Ishikawa (cell line): Measurements from ENCODE around the gene SYNGR2.

ENCODE experiments used
- CEBPB ChIP-seq: IDR thresholded peaks from 2 replicates; pipeline ENCODE4 v1.6.1; 2012
- CREB1 ChIP-seq: IDR thresholded peaks from 2 replicates; pipeline ENCODE4 v1.6.1; 2012; ENCODE audit warnings: low read depth
- EGR1 ChIP-seq: IDR thresholded peaks from 2 replicates; pipeline ENCODE4 v1.6.1; 2012
- EP300 ChIP-seq: IDR thresholded peaks from 2 replicates; pipeline ENCODE4 v1.6.1; 2012; ENCODE audit warnings: borderline replicate concordance
- FOXM1 ChIP-seq: IDR thresholded peaks from 2 replicates; pipeline ENCODE4 v1.6.1; 2012; ENCODE audit warnings: low read depth, borderline replicate concordance
- NFIC ChIP-seq: IDR thresholded peaks from 2 replicates; pipeline ENCODE4 v1.6.1; 2012
- RAD21 ChIP-seq: IDR thresholded peaks from 2 replicates; pipeline ENCODE4 v1.6.1; 2012; ENCODE audit warnings: low read depth
- TAF1 ChIP-seq: IDR thresholded peaks from 2 replicates; pipeline ENCODE4 v1.6.1; 2012; ENCODE audit warnings: low read depth, mild to moderate bottlenecking
- TCF12 ChIP-seq: IDR thresholded peaks from 2 replicates; pipeline ENCODE4 v1.6.1; 2012; ENCODE audit warnings: low read depth
- TEAD4 ChIP-seq: IDR thresholded peaks from 2 replicates; pipeline ENCODE4 v1.6.1; 2012
- YY1 ChIP-seq: IDR thresholded peaks from 2 replicates; pipeline ENCODE4 v1.6.1; 2012; ENCODE audit warnings: low read depth
- ZBTB7A ChIP-seq: IDR thresholded peaks from 2 replicates; pipeline ENCODE4 v1.6.1; 2012; ENCODE audit warnings: low read depth
- TF ChIP-seq, protein P1 (sequence below): IDR thresholded peaks from 2 replicates; pipeline ENCODE4 v1.6.1; 2012; ENCODE audit warnings: low read depth, mild to moderate bottlenecking
- TF ChIP-seq, protein P2 (sequence below): IDR thresholded peaks from 2 replicates; pipeline ENCODE4 v1.6.1; 2012
- TF ChIP-seq, protein P3 (sequence below): IDR thresholded peaks from 2 replicates; pipeline ENCODE4 v1.6.1; 2012

Gene SYNGR2

DNA sequence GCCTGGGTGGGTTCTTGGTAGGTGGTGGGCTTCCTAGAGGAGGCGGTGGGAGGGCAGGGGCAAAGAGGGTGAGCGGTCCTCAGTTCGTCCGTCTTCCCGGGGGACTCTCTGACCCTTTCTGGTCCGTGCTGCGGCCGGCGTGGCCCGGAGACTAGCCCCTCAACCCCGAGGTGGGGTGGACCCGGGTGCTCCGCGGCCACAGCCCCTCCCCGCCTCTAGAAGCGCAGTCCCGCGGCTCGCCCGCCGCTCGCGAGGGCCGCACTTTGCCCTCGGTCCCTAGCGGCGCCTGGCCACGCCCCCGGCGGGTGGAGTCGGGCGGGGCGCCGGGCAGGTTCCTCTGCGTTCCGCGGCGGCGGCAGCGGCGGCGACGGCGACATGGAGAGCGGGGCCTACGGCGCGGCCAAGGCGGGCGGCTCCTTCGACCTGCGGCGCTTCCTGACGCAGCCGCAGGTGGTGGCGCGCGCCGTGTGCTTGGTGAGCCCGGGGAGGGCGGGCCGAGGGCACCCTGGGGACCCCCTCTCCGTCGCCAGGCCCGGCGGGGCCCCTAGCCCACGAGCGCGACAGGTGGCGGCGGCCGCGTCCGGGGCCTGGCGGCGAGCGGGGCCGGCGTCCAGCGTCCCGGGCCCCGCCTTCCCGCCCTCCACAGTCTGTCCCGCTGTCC, at the start of gene SYNGR2:
Gene SYNGR2 (plus strand): TSS at position 340 of the 661 bp plus-strand sequence. CDS start 36 bp downstream, at position 376.
- TF ChIP-seq TEAD4 (peak; percentile 58), CEBPB (no peak), YY1 (peak; percentile 44; the same call in 1 of the 2 replicates), NFIC (no peak), ZBTB7A (no peak), EGR1 (no peak), TAF1 (peak; percentile 49; the same call in 1 of the 2 replicates), RAD21 (0 out of 2 replicates have a peak, but pooled peaks have one; percentile 3), CREB1 (no peak), FOXM1 (no peak), EP300 (no peak), TCF12 (peak; percentile 25; the same call in 1 of the 2 replicates)
- TF ChIP-seq, protein P1, sequence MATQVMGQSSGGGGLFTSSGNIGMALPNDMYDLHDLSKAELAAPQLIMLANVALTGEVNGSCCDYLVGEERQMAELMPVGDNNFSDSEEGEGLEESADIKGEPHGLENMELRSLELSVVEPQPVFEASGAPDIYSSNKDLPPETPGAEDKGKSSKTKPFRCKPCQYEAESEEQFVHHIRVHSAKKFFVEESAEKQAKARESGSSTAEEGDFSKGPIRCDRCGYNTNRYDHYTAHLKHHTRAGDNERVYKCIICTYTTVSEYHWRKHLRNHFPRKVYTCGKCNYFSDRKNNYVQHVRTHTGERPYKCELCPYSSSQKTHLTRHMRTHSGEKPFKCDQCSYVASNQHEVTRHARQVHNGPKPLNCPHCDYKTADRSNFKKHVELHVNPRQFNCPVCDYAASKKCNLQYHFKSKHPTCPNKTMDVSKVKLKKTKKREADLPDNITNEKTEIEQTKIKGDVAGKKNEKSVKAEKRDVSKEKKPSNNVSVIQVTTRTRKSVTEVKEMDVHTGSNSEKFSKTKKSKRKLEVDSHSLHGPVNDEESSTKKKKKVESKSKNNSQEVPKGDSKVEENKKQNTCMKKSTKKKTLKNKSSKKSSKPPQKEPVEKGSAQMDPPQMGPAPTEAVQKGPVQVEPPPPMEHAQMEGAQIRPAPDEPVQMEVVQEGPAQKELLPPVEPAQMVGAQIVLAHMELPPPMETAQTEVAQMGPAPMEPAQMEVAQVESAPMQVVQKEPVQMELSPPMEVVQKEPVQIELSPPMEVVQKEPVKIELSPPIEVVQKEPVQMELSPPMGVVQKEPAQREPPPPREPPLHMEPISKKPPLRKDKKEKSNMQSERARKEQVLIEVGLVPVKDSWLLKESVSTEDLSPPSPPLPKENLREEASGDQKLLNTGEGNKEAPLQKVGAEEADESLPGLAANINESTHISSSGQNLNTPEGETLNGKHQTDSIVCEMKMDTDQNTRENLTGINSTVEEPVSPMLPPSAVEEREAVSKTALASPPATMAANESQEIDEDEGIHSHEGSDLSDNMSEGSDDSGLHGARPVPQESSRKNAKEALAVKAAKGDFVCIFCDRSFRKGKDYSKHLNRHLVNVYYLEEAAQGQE, result no peak
- TF ChIP-seq, protein P2, sequence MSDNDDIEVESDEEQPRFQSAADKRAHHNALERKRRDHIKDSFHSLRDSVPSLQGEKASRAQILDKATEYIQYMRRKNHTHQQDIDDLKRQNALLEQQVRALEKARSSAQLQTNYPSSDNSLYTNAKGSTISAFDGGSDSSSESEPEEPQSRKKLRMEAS, result no peak
- TF ChIP-seq, protein P3, sequence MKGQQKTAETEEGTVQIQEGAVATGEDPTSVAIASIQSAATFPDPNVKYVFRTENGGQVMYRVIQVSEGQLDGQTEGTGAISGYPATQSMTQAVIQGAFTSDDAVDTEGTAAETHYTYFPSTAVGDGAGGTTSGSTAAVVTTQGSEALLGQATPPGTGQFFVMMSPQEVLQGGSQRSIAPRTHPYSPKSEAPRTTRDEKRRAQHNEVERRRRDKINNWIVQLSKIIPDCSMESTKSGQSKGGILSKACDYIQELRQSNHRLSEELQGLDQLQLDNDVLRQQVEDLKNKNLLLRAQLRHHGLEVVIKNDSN, result peak; percentile 5; the same call in 1 of the 2 replicates

GRCh38 chr17:78118801-78119241, 49.6 kb upstream of the SYNGR2 start:
- TF ChIP-seq YY1, result no peak
- no peak for TF ChIP-seq TCF12
- no peak for TF ChIP-seq NFIC
- TF ChIP-seq CREB1, result no peak
- TF ChIP-seq RAD21, result no peak
- TF ChIP-seq, protein P2, result no peak

GRCh38 chr17:78120537-78120936, 47.8 kb upstream of the SYNGR2 start:
- no peak for TF ChIP-seq YY1

DNA sequence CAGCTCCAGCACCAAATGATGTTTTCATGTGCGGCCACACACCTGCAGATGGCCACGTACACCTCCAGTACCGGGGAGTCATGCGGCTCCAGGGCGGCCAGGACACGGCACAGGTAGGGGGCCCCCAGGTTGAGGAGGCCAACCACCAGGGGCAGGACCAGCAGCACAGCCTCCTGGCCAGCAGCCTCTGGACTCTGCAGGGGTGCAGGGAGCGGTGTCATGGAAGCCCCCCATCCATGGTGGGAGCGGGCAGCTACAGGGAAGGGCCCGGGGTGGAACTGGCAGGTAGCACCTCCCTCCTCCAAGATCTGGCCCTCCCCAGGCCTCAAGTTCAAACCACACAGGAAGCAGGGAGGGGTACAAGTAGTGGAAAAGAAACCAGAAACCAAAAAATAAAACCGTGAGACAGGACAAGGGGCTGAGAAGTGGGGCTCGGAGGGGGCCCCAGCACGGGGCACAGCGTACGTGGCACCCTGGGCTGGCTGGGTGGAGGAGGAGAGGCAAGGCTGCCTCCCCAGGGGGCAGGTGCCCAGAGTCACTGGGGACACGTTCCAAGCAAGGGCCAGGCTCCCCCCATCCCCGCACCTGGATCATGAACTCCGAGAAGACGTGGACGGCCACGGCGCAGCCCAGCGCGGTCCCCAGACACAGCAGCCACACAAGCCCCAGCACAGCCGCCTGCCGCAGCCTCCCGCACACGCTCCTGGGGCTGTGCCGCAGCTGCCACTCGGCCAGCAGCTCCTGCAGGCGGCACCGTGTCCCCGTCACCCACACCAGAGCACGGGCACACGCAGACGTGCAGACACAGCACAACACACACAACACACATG, 47.2 kb upstream of the SYNGR2 start:
- no peak for TF ChIP-seq RAD21
- no peak for TF ChIP-seq CREB1
- TF ChIP-seq EGR1, result no peak
- no peak for TF ChIP-seq TEAD4
- TF ChIP-seq, protein P2, result no peak
- no peak for TF ChIP-seq TAF1
- no peak for TF ChIP-seq FOXM1
- TF ChIP-seq, protein P3, result no peak
- TF ChIP-seq CEBPB, result no peak
- TF ChIP-seq NFIC, result no peak
- no peak for TF ChIP-seq ZBTB7A
- no peak for TF ChIP-seq EP300
- TF ChIP-seq TCF12, result no peak
- TF ChIP-seq, protein P1, result no peak
- TF ChIP-seq YY1, result no peak

DNA sequence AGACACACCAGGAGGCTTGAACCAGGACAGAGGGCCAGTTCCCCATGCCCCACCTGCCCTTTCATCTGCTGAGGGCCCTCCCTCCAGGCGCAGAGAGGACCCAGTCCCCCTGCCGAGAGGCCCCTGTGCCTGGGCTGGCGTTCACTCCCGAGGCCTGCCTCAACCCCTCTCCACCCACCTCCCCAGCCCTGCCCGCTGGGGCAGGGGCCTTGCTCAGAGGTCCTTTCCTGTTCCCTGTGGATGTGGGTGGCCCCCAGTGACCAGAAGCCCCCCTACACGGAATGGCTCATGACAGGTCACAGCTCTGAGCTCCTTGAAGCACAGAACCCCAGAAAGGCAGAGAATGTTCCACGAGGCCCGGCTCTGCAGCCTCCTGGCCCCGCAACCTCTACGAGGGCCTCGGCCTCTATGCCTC, 46.6 kb upstream of the SYNGR2 start:
- TF ChIP-seq EP300 (no peak), CREB1 (no peak), YY1 (no peak), NFIC (no peak), TEAD4 (no peak), CEBPB (no peak), FOXM1 (no peak), RAD21 (no peak), TAF1 (no peak), ZBTB7A (no peak), EGR1 (no peak), TCF12 (no peak)
- TF ChIP-seq, protein P2, result no peak
- TF ChIP-seq, protein P3, result no peak
- TF ChIP-seq, protein P1, result no peak
